WI38 (cell line): ENCODE measurements around the gene MORN4.

Experiments used
- H3K4me3 ChIP-seq: 2 replicates; pipeline ENCODE4 v1.5.1; 2011; ENCODE audit warnings: low read depth, mild to moderate bottlenecking, control low read depth, low read length
- TF ChIP-seq, protein P1 (sequence below): IDR thresholded peaks from 2 replicates; pipeline ENCODE4 v1.5.1; 2012; ENCODE audit warnings: low read depth, mild to moderate bottlenecking, control low read depth, low read length

Gene MORN4

DNA sequence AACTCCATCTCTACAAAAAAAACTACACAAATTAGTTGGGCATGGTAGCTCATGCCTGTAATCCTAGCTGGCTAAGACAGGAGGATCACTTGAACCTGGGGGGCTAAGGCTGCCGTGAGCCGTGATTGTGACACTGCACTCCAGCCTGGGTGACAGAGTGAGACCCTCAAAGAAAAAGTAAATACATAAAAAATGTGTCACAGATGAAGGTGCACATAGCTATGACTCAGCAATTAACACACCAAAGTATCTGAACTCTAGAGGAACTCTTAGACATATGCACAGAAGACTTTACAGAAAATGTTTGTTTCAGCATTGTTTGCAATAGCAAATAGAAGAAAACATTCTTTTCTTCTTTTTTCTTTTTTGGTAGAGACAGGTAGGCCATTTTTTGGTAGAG lies 35.5 kb downstream of the MORN4 start:
- TF ChIP-seq, protein P1, sequence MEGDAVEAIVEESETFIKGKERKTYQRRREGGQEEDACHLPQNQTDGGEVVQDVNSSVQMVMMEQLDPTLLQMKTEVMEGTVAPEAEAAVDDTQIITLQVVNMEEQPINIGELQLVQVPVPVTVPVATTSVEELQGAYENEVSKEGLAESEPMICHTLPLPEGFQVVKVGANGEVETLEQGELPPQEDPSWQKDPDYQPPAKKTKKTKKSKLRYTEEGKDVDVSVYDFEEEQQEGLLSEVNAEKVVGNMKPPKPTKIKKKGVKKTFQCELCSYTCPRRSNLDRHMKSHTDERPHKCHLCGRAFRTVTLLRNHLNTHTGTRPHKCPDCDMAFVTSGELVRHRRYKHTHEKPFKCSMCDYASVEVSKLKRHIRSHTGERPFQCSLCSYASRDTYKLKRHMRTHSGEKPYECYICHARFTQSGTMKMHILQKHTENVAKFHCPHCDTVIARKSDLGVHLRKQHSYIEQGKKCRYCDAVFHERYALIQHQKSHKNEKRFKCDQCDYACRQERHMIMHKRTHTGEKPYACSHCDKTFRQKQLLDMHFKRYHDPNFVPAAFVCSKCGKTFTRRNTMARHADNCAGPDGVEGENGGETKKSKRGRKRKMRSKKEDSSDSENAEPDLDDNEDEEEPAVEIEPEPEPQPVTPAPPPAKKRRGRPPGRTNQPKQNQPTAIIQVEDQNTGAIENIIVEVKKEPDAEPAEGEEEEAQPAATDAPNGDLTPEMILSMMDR, result no peak
- no peak overlapping the region for H3K4me3 ChIP-seq

DNA sequence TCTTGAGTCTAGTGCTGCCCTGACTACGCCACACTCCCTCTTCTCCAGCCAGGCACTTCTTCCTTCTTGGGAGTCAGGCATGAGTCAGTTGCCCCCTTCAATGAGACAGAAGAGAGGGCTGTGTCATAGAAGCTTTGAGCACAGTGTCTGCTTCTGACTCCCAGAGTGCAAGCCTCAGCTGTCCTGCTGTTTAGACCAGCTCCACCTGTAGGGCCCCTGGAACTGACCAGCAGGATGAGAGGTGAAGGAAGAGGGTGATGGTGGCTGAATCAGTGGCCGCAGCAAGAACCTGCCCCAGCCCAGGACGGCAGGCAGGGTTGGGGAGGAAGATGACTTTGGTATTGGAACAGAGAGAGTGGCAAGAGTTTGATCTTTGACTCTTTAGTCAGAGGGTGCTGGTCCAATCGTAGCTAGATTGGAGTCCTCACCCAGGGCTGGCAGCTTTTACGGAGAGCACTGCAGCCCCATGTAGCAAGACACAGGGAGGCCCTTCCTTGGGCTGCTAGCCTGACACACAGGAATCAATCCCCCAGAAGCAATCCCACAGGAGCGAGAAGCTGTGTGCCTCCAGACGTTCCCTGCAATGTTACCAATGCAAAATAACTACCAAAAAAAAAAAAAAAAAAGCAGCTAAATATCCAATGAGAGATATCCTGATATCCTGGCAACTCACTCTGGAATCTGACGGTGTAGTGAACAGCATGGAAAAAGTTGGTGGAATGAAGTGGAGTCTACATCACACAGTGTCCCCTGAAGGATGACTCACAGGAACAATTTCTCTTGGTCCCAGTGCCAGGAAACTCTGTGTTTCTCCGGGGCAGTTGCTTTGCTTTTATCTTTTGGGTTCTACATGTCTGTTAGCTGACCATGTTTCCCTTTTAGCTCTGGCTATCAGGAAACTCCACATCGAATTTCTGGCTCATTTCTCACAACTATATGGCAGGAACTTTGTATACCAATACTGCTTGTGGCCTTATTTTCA lies 36.9 kb downstream of the MORN4 start:
- TF ChIP-seq, protein P1, result no peak
- H3K4me3 ChIP-seq, result no peak overlapping the region

DNA sequence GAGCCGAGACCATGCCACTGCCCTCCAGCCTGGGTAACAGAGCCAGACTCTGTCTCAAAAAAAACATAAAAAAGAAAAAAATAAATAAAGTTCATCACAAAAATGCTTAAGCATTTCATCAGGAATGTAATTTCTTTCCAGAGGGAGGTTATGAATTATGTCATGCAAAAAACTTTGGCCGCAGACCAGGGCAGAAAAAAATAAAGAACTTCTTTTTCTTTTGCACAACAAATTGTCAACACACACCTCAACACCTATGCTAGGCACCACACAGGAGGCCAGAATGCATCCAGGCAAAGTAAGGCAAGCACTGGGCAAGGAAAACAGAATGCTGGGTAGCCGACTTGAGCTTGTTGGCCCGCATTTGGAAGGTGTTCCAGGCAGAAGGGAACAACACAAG lies 39.9 kb downstream of the MORN4 start:
- TF ChIP-seq, protein P1, result no peak

DNA sequence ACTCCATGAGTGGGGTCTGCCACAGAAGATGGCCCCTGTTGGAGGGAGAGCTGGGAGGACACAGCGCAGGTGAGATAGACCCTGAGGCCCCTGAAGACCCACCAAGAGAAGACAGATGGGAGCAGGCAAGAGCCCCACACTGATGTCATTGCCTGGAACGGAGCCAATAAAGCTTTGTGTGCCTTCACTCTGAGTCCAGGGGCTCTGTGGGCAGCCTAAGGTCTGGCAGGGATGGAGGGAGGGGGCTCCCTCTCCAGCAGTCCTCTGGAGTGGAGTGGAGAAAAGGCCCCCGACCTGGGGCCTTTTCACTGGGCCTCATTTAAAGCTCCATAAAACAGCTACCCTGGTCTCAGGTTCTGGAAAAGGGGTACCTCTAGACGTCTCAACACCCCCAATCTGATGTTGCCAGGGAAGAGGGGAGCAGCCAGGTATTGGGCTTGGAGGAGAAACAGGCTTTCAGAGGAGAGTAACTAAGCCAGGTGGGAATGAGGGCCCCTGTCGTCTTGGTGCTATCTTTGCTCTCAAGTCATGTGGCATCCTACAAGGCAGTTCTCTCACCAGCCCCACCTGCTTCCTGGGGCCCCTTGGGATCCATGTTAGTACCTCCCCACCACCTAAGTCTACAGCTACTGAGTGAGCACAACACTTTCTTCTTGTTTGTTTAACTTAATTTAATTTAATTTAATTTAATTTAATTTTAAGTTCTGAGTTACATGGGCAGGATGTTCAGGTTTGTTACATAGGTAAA lies 42.4 kb downstream of the MORN4 start:
- H3K4me3 ChIP-seq, result no peak overlapping the region
- TF ChIP-seq, protein P1, result no peak

More for the DNA sequence above, 39.9 kb downstream of the MORN4 start:
- H3K4me3 ChIP-seq, result no peak overlapping the region

DNA sequence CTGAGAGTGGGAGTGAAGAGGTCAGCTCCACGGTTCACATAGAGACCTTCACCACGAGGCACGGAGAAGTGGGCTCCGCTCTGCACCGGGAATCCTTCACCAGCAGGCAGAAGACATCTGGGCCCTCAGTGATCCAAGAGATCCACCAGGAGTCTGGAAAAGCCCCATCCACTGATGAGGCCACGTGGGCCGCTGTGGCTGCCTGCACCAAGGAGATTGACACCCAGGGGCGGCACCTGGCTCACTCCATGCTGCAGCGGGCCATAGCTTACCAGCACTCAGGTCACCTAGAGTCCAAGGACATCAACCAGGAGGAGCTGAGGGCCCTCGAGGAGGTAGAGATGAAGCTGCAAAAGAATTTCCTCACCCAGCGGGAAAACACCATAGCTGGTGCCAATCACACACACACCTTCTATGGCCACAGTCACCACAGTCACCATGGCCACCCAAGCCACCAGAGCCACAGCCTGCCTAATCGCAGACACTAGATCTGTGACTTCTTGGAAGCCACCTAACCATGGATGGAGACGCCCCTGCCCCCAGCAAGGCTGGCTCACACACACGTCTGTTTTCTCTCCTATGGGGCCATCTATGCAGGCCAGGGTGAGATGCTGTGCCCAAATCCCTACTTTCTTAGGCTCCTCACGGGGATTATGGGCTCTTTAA lies 43.1 kb downstream of the MORN4 start:
- TF ChIP-seq, protein P1, result no peak
- H3K4me3 ChIP-seq, result no peak overlapping the region

DNA sequence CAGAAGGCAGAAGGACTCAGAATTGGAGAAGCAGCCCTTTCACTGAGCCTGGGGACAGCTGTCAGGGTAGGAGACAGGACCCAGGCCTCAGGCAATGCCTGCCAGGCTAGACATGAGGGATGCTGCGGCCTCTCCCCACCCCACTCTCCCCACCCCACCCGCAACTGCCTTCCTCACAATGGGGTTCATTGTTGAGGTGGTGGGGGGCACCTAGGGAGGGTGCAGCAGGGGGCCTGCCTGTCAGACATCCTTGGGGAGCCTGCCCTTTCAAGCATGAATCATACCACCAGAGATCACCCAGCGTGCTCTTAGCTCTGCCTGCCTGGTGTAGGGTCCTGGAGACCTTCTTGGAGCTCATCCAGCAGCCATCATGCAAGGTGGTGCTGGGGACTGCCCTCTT lies 43.8 kb downstream of the MORN4 start, which contains the start of gene C10orf62:
Gene C10orf62, plus strand, starts transcription at position 243 of the 400 bp plus-strand sequence. CDS start 177 bp downstream, outside the sequence.
- no peak within 1 kb of the TSS for H3K4me3 ChIP-seq
- TF ChIP-seq, protein P1, result no peak
